Gastrocnemius medialis (tissue), 4 donors: ENCODE data around the gene TSPAN9. TPM values are rescaled to one million over a fixed set of nuclear protein-coding genes. Genes with fewer than 3 reads are reported as not detected.

Source experiments
- ATAC-seq, 2 donors: fragments of 150-250 bp; one replicate each; pipeline ENCODE4 v1.9.1; 2016
- DNase-seq, 2 donors: peaks; one replicate each; pipeline ENCODE4 v3.0.0-alpha.2; 2019
- H3K27ac ChIP-seq, 4 donors: fragments of 200-600 bp; sonication (generic); 1 replicate in 1 of 4; 2 replicates in 3 of 4; pipeline ENCODE4 v1.5.1; 2016 to 2018; ENCODE audit warnings: mild to moderate bottlenecking in 2 of 4, moderate library complexity in 1 of 4
- H3K27me3 ChIP-seq, 3 donors: fragments of 200-600 bp; sonication (generic) in 2 of 3; 1 replicate in 1 of 3; 2 replicates in 2 of 3; pipeline versions ENCODE4 v1.5.1 to v1.6.0; 2016 to 2019; ENCODE audit warnings: mild to moderate bottlenecking in 1 of 3, moderate library complexity in 1 of 3
- H3K36me3 ChIP-seq, 2 donors: fragments of 200-600 bp; sonication (generic) in 1 of 2; one replicate each; pipeline ENCODE4 v1.5.1; 2017 to 2018
- H3K4me1 ChIP-seq, 2 donors: fragments of 200-600 bp; sonication (generic) in 1 of 2; one replicate each; pipeline ENCODE4 v1.5.1; 2016 to 2017; ENCODE audit warnings: mild to moderate bottlenecking in 2 of 2
- H3K4me3 ChIP-seq, 4 donors: fragments of 200-600 bp; sonication (generic) in 3 of 4; 1 replicate in 1 of 4; 2 replicates in 3 of 4; pipeline ENCODE4 v1.5.1; 2016 to 2019; ENCODE audit warnings: mild to moderate bottlenecking in 2 of 4
- H3K9me3 ChIP-seq, 3 donors: fragments of 200-600 bp; sonication (generic) in 2 of 3; 1 replicate in 1 of 3; 2 replicates in 2 of 3; pipeline ENCODE4 v1.5.1; 2016 to 2019
- POLR2A ChIP-seq, 2 donors: fragments of 450-650 bp; IDR thresholded peaks; one replicate each; pipeline ENCODE4 v1.6.1; 2017; ENCODE audit warnings: antibody characterized with exemption in 2 of 2, mild to moderate bottlenecking in 2 of 2, moderate library complexity in 2 of 2
- in situ Hi-C, 4 donors: fragments of 200-750 bp; cut with MboI; loops; one replicate each; pipeline versions ENCODE4 v1.15.0 to v1.8.0; 2017; ENCODE audit warnings: low sequenced_read_pairs in 4 of 4
- intact Hi-C: fragments of 100-400 bp; cut with DNase I; formaldehyde crosslinking; loops from one replicate; pipeline ENCODE4 v1.15.1; 2023; ENCODE audit warnings: low total_unique reads
- total RNA-seq, 4 donors: library from RNA; depleted of rRNA; stranded (reverse); fragments of >200 nt; gene quantifications; one replicate each; pipeline versions ENCODE4 v1.1.0 to v1.2.3, GENCODE V29; 2016
- TF ChIP-seq, protein P1 (sequence below), 5 experiments: fragments of 450-650 bp in 3 of 5; fragments of 200-600 bp in 2 of 5; sonication (generic) in 2 of 5; IDR thresholded peaks in 4 of 5; conservative IDR thresholded peaks in 1 of 5; 1 replicate in 4 of 5; 2 replicates in 1 of 5; pipeline ENCODE4 v1.5.1; 2016 to 2019; ENCODE audit warnings: antibody characterized with exemption in 5 of 5, mild to moderate bottlenecking in 3 of 5, moderate library complexity in 3 of 5

TSPAN9 gene
- total RNA-seq, 4 donors from 2014 or later: 4.7 to 9.4 (median 7.4) TPM

GRCh38 chr12:3092764-3093163 is 15.6 kb downstream of the TSPAN9 start:
- ATAC-seq: no peak
- Histone ChIP-seq H3K27ac (peak overlapping the region in 1 of 4 donors; percentile 47), H3K9me3 (no peaks in the 10 kb centered on the region), H3K36me3 (no peaks in the 10 kb centered on the region), H3K27me3 (no peaks in the 10 kb centered on the region), H3K4me3 (no peak overlapping the region), H3K4me1 (peaks cover under 1 to 7% of the 10 kb centered on the region in 2 donors)
- in situ Hi-C loops: no loop called here
- no peak for DNase-seq
- intact Hi-C loops: no loop called here
- TF ChIP-seq, protein P1, sequence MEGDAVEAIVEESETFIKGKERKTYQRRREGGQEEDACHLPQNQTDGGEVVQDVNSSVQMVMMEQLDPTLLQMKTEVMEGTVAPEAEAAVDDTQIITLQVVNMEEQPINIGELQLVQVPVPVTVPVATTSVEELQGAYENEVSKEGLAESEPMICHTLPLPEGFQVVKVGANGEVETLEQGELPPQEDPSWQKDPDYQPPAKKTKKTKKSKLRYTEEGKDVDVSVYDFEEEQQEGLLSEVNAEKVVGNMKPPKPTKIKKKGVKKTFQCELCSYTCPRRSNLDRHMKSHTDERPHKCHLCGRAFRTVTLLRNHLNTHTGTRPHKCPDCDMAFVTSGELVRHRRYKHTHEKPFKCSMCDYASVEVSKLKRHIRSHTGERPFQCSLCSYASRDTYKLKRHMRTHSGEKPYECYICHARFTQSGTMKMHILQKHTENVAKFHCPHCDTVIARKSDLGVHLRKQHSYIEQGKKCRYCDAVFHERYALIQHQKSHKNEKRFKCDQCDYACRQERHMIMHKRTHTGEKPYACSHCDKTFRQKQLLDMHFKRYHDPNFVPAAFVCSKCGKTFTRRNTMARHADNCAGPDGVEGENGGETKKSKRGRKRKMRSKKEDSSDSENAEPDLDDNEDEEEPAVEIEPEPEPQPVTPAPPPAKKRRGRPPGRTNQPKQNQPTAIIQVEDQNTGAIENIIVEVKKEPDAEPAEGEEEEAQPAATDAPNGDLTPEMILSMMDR (IDR thresholded peaks at IDR 0.05 in 4 of 5, conservative IDR thresholded peaks at IDR 0.05 in 1 of 5): no peak
- no peak for TF ChIP-seq POLR2A (IDR thresholded peaks at IDR 0.05)

- no peak for TF ChIP-seq POLR2A (IDR thresholded peaks at IDR 0.05)
- TF ChIP-seq, protein P1 (IDR thresholded peaks at IDR 0.05 in 4 of 5, conservative IDR thresholded peaks at IDR 0.05 in 1 of 5): no peak
- in situ Hi-C loops (no loop called here), intact Hi-C loops (no loop called here)
- Histone ChIP-seq H3K4me3 (peak overlapping the region in 2 of 4 donors; percentile 6 to 7), H3K27me3 (no peaks in the 10 kb centered on the region), H3K27ac (peak overlapping the region; percentile 47 to 74 (median 68)), H3K9me3 (no peaks in the 10 kb centered on the region), H3K4me1 (peaks cover 7 to 10% of the 10 kb centered on the region in 2 donors), H3K36me3 (no peaks in the 10 kb centered on the region)
- peak in 1 of 2 donors; percentile 33 for DNase-seq
- ATAC-seq: peak; percentile 62 to 74
Observed at GRCh38 chr12:3097186-3097804, 20.1 kb downstream of the TSPAN9 start.

- DNase-seq: no peak
- intact Hi-C loops (no loop called here), in situ Hi-C loops (no loop called here)
- H3K27me3 ChIP-seq: no peaks in the 10 kb centered on the region
- ATAC-seq: peak in 1 of 2 donors; percentile 5
- TF ChIP-seq, protein P1 (IDR thresholded peaks at IDR 0.05 in 4 of 5, conservative IDR thresholded peaks at IDR 0.05 in 1 of 5): no peak
- TF ChIP-seq POLR2A (IDR thresholded peaks at IDR 0.05): no peak
- peak overlapping the region in 2 of 4 donors; percentile 6 to 7 for H3K4me3 ChIP-seq
- peak overlapping the region; percentile 47 to 74 (median 68) for H3K27ac ChIP-seq
- H3K36me3 ChIP-seq: no peaks in the 10 kb centered on the region
- H3K9me3 ChIP-seq: no peaks in the 10 kb centered on the region
- peaks cover 7 to 13% of the 10 kb centered on the region in 2 donors for H3K4me1 ChIP-seq
Observed at GRCh38 chr12:3097836-3098235, 20.7 kb downstream of the TSPAN9 start.

DNA sequence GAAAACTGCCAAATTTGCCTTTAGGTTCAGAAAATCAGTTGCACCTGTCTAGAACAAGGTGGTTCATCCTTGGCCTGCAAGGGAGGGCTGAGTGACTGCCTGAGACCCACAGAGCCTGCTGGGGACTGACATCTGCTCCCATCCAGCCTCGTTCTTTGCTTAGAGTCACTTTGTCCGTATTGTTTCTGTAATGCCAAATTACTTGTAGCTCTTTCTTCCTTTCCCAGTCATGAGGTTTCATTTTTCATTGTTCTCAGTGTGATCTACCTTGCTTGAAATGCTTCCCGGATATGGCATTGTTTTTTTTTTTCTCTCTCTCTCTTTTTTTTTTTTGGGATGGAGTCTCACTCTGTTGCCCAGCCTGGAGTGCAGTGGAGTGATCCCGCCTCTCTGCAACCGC is 21.3 kb downstream of the TSPAN9 start:
- Histone ChIP-seq H3K4me3 (no peak overlapping the region), H3K9me3 (no peaks in the 10 kb centered on the region), H3K27ac (peak overlapping the region; percentile 47 to 74 (median 68)), H3K27me3 (no peaks in the 10 kb centered on the region), H3K36me3 (no peaks in the 10 kb centered on the region), H3K4me1 (peaks cover 7 to 19% of the 10 kb centered on the region in 2 donors)
- intact Hi-C loops: no loop called here
- DNase-seq (no peak), ATAC-seq (no peak)
- in situ Hi-C loops: no loop called here
- no peak for TF ChIP-seq POLR2A (IDR thresholded peaks at IDR 0.05)
- TF ChIP-seq, protein P1 (IDR thresholded peaks at IDR 0.05 in 4 of 5, conservative IDR thresholded peaks at IDR 0.05 in 1 of 5): no peak
